GM23338 (cell line): ENCODE data around the gene ACOXL. TPM values are rescaled to one million over a fixed set of nuclear protein-coding genes. Genes with fewer than 3 reads are reported as not detected.

Source experiments
- JUNB ChIP-seq: IDR thresholded peaks from one replicate; pipeline ENCODE4 v1.6.1; 2016; ENCODE audit warnings: antibody characterized with exemption; ENCODE audit not compliant: unreplicated experiment
- POLR2AphosphoS5 ChIP-seq: IDR thresholded peaks from 2 replicates; pipeline ENCODE4 v1.6.1; 2016; ENCODE audit warnings: antibody characterized with exemption, low read depth
- polyA plus RNA-seq: library from polyadenylated mRNA; unstranded; fragments of >200 nt; fragmentation: Nextera tagmentation; extraction: Ambion mirVana; gene quantifications from 2 replicates; pipeline ENCODE4 v1.2.1, GENCODE V29; 2016
- total RNA-seq: library from RNA; depleted of rRNA; stranded (reverse); fragments of >200 nt; shearing (Covaris generic); gene quantifications from 2 replicates; pipeline ENCODE4 v1.2.3, GENCODE V29; 2014
- TF ChIP-seq, protein P1 (sequence below): fragments of 250-450 bp; sonication (Bioruptor Pico); IDR thresholded peaks from 2 replicates; pipeline ENCODE4 v1.5.0; 2020; ENCODE audit warnings: mild to moderate bottlenecking, moderate library complexity
- TF ChIP-seq, protein P2 (sequence below), 2 experiments: fragments of 200-600 bp in 1 of 2; sonication (generic) in 1 of 2; conservative IDR thresholded peaks; 2 replicates each; pipeline versions ENCODE4 v1.5.1 to v1.6.1; 2016 to 2017; ENCODE audit warnings: antibody characterized with exemption in 2 of 2, low read depth in 2 of 2, mild to moderate bottlenecking in 2 of 2, moderate library complexity in 1 of 2

The ACOXL gene
- total and polyA plus RNA-seq, 2 experiments from 2014 or later, result 9.0 to 14.7 TPM

DNA sequence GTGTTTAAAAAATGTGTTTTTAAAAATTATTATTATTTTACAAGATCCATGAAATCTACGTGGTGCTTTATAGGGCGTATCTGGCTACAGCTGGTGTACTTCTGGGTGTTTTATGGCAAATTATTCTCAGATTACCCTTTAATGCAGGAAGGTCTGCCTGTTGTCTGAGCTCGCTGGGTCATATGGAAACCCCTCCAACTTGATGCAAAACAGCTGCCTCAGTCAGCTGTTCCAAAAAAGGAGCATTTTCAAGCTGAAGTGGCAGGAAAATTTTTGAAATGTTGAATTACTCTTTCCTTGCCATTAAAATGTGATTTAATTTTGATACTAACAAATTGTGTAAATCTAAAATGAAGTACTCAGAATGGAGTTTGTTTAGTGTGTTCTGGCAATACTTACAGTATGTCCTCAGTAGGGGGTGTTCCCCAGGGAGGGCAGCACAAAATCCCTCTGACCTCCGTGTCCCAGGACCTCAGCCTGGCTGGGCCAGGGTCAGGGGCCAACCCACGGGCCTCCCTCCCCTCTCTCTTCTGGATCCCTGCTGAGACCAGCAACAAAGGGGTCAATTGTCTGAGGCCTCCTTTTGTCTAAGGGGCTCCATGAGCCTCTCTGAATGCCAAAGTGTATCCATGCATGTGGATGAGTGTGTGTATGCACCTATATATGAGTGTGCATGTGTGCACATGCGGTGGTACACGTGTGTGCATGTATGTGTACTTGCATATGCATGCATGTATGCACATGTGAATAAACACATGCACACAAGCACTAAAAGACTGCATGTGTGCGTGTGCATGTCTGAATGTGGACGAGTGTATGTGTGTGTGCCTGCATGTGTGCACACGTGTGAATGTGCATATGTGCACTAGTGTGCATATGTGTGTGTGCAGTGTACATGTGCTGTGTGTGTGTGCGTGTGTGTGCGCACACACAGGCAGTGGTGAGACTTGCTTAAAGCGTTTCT lies 105.4 kb downstream of the ACOXL start (continued):
- TF ChIP-seq, protein P1, sequence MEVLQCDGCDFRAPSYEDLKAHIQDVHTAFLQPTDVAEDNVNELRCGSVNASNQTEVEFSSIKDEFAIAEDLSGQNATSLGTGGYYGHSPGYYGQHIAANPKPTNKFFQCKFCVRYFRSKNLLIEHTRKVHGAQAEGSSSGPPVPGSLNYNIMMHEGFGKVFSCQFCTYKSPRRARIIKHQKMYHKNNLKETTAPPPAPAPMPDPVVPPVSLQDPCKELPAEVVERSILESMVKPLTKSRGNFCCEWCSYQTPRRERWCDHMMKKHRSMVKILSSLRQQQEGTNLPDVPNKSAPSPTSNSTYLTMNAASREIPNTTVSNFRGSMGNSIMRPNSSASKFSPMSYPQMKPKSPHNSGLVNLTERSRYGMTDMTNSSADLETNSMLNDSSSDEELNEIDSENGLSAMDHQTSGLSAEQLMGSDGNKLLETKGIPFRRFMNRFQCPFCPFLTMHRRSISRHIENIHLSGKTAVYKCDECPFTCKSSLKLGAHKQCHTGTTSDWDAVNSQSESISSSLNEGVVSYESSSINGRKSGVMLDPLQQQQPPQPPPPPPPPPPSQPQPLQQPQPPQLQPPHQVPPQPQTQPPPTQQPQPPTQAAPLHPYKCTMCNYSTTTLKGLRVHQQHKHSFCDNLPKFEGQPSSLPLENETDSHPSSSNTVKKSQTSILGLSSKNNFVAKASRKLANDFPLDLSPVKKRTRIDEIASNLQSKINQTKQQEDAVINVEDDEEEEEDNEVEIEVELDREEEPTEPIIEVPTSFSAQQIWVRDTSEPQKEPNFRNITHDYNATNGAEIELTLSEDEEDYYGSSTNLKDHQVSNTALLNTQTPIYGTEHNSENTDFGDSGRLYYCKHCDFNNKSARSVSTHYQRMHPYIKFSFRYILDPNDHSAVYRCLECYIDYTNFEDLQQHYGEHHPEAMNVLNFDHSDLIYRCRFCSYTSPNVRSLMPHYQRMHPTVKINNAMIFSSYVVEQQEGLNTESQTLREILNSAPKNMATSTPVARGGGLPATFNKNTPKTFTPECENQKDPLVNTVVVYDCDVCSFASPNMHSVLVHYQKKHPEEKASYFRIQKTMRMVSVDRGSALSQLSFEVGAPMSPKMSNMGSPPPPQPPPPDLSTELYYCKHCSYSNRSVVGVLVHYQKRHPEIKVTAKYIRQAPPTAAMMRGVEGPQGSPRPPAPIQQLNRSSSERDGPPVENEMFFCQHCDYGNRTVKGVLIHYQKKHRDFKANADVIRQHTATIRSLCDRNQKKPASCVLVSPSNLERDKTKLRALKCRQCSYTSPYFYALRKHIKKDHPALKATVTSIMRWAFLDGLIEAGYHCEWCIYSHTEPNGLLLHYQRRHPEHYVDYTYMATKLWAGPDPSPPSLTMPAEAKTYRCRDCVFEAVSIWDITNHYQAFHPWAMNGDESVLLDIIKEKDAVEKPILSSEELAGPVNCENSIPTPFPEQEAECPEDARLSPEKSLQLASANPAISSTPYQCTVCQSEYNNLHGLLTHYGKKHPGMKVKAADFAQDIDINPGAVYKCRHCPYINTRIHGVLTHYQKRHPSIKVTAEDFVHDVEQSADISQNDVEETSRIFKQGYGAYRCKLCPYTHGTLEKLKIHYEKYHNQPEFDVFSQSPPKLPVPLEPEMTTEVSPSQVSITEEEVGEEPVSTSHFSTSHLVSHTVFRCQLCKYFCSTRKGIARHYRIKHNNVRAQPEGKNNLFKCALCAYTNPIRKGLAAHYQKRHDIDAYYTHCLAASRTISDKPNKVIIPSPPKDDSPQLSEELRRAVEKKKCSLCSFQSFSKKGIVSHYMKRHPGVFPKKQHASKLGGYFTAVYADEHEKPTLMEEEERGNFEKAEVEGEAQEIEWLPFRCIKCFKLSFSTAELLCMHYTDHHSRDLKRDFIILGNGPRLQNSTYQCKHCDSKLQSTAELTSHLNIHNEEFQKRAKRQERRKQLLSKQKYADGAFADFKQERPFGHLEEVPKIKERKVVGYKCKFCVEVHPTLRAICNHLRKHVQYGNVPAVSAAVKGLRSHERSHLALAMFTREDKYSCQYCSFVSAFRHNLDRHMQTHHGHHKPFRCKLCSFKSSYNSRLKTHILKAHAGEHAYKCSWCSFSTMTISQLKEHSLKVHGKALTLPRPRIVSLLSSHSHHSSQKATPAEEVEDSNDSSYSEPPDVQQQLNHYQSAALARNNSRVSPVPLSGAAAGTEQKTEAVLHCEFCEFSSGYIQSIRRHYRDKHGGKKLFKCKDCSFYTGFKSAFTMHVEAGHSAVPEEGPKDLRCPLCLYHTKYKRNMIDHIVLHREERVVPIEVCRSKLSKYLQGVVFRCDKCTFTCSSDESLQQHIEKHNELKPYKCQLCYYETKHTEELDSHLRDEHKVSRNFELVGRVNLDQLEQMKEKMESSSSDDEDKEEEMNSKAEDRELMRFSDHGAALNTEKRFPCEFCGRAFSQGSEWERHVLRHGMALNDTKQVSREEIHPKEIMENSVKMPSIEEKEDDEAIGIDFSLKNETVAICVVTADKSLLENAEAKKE (CRISPR knock-in tag), result 0 out of 2 replicates have a peak, but pooled peaks have one; percentile 28
- no peak for TF ChIP-seq JUNB
- TF ChIP-seq, protein P2, sequence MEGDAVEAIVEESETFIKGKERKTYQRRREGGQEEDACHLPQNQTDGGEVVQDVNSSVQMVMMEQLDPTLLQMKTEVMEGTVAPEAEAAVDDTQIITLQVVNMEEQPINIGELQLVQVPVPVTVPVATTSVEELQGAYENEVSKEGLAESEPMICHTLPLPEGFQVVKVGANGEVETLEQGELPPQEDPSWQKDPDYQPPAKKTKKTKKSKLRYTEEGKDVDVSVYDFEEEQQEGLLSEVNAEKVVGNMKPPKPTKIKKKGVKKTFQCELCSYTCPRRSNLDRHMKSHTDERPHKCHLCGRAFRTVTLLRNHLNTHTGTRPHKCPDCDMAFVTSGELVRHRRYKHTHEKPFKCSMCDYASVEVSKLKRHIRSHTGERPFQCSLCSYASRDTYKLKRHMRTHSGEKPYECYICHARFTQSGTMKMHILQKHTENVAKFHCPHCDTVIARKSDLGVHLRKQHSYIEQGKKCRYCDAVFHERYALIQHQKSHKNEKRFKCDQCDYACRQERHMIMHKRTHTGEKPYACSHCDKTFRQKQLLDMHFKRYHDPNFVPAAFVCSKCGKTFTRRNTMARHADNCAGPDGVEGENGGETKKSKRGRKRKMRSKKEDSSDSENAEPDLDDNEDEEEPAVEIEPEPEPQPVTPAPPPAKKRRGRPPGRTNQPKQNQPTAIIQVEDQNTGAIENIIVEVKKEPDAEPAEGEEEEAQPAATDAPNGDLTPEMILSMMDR (conservative IDR thresholded peaks at IDR 0.05; ENCODE audit: low read depth in 2 of 2), result no peak
- no peak for TF ChIP-seq POLR2AphosphoS5
